ENCODE data around the gene TSPOAP1. TPM values are rescaled to one million over a fixed set of nuclear protein-coding genes. Genes with fewer than 3 reads are reported as not detected.

The TSPOAP1 gene
- total RNA-seq, 1 donor from 2014 or later: 0.79 TPM

DNA sequence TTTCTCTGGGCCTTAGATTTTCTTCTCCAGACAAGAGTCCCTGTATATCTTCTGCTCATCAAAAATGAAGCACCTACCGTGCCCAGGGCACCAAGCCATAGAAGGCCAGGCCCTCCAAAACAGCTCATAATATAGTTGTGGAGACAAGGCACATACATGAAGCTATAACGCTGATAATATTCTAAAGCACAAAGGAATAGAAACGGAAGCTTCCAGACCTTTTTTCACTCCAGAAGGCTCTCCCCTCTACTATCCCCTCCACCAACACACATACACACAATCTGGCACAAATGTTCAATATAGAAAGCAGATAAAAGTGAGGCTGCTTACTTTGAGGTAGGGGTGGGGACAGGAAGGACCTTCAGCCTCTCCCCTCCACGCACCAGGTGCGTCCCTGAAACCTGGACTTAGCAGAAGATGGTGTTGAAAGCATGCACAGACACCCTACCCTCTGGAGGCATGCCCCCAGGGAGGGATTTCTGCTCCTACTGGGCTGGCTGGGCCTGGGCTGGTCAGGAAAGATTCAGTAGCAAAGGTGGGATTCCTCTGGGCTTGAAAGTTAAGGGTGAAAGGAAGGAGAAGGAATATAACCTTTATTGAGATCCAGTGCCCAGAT is 37.5 kb upstream of the TSPOAP1 start:
- Mint-ChIP-seq H3K9me3 (ENCODE audit: unreplicated experiment) (no peaks in the 10 kb centered on the region), H3K27ac (ENCODE audit: unreplicated experiment) (no peak overlapping the region), H3K4me3 (ENCODE audit: unreplicated experiment) (no peak overlapping the region), H3K4me1 (ENCODE audit: low read depth, unreplicated experiment) (peaks cover 4% of the 10 kb centered on the region), H3K27me3 (ENCODE audit: low read depth, unreplicated experiment) (peaks cover 12% of the 10 kb centered on the region), H3K36me3 (ENCODE audit: low read depth, unreplicated experiment) (no peaks in the 10 kb centered on the region)
- no peak overlapping the region for H3K27ac ChIP-seq (ENCODE audit: low read depth, low read length)
- DNase-seq (ENCODE audit: low read depth): no peak
- no peaks in the 10 kb centered on the region for H3K4me1 ChIP-seq (ENCODE audit: insufficient read depth, low read length)
- H3K9me3 ChIP-seq (ENCODE audit: insufficient read depth, low read depth, low read length): no peaks in the 10 kb centered on the region
- no peak overlapping the region for H3K9ac ChIP-seq (ENCODE audit: low read length)
- no peak overlapping the region for H3K4me3 ChIP-seq (ENCODE audit: insufficient read depth, low read depth, low read length)
- H2AFZ ChIP-seq (ENCODE audit: low read depth, low read length): no peak overlapping the region
- H3K4me2 ChIP-seq (ENCODE audit: low read length): no peak overlapping the region
- no peaks in the 10 kb centered on the region for H3K36me3 ChIP-seq (ENCODE audit: insufficient read depth, low read length)
- TF ChIP-seq EZH2 (IDR thresholded peaks at IDR 0.05; ENCODE audit: insufficient read depth, low read length): no peak
- TF ChIP-seq, protein P1, sequence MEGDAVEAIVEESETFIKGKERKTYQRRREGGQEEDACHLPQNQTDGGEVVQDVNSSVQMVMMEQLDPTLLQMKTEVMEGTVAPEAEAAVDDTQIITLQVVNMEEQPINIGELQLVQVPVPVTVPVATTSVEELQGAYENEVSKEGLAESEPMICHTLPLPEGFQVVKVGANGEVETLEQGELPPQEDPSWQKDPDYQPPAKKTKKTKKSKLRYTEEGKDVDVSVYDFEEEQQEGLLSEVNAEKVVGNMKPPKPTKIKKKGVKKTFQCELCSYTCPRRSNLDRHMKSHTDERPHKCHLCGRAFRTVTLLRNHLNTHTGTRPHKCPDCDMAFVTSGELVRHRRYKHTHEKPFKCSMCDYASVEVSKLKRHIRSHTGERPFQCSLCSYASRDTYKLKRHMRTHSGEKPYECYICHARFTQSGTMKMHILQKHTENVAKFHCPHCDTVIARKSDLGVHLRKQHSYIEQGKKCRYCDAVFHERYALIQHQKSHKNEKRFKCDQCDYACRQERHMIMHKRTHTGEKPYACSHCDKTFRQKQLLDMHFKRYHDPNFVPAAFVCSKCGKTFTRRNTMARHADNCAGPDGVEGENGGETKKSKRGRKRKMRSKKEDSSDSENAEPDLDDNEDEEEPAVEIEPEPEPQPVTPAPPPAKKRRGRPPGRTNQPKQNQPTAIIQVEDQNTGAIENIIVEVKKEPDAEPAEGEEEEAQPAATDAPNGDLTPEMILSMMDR (IDR thresholded peaks at IDR 0.05; ENCODE audit: insufficient read depth, low read depth, low read length): no peak
- H3K79me2 ChIP-seq (ENCODE audit: insufficient read depth, low read length): no peaks in the 10 kb centered on the region
- H4K20me1 ChIP-seq (ENCODE audit: insufficient read depth, low read length): no peaks in the 10 kb centered on the region
- FAIRE-seq: no peak
- H3K27me3 ChIP-seq (ENCODE audit: insufficient read depth, low read length): peaks cover 6% of the 10 kb centered on the region

DNA sequence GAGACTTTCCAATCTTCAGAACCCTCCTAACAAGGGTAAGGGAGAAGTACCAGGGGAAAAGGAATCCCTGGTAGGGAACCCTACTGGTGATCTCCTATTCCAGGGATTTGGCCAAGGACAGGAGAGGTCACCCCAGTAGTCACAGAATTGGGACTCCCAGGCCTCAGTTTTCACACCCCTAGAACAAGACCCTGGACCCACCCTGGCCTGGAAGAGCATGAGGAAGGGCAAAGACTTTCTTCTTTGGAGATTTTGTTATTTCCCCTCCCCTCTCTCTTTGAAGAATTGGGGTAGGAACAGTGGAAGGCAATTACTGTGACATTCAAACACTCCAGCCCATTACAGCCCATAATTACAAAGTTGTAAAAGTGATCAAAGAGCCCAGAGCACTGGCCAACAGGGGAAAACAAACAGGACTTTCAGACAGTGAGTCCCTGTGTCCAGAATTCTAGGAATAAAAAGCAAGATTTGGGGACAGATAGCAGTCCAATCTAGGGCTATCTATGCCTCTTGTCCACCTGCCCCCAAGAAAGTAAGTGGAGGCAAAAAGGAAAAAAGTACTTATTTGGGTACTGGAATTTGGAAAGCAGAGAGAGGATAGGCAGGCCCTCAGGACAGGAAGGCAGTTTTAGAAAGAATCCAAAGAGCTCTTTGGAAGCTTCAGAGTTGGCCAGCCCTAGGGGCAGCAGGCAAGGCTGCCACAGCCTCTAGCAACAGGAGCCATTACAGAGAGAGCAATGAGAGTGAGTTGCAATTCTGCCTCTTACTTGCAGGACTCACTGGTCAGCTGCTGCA is 36.8 kb upstream of the TSPOAP1 start:
- H3K27me3 ChIP-seq (ENCODE audit: insufficient read depth, low read length): peaks cover 6% of the 10 kb centered on the region
- H3K4me2 ChIP-seq (ENCODE audit: low read length): no peak overlapping the region
- TF ChIP-seq, protein P1 (IDR thresholded peaks at IDR 0.05; ENCODE audit: insufficient read depth, low read depth, low read length): no peak
- TF ChIP-seq EZH2 (IDR thresholded peaks at IDR 0.05; ENCODE audit: insufficient read depth, low read length): no peak
- H3K4me3 ChIP-seq (ENCODE audit: insufficient read depth, low read depth, low read length): no peak overlapping the region
- no peaks in the 10 kb centered on the region for H3K4me1 ChIP-seq (ENCODE audit: insufficient read depth, low read length)
- Mint-ChIP-seq H3K27me3 (ENCODE audit: low read depth, unreplicated experiment) (peaks cover 10% of the 10 kb centered on the region), H3K9me3 (ENCODE audit: unreplicated experiment) (no peaks in the 10 kb centered on the region), H3K4me1 (ENCODE audit: low read depth, unreplicated experiment) (peaks cover 4% of the 10 kb centered on the region), H3K27ac (ENCODE audit: unreplicated experiment) (no peak overlapping the region), H3K4me3 (ENCODE audit: unreplicated experiment) (no peak overlapping the region), H3K36me3 (ENCODE audit: low read depth, unreplicated experiment) (no peaks in the 10 kb centered on the region)
- H4K20me1 ChIP-seq (ENCODE audit: insufficient read depth, low read length): no peaks in the 10 kb centered on the region
- H2AFZ ChIP-seq (ENCODE audit: low read depth, low read length): no peak overlapping the region
- H3K27ac ChIP-seq (ENCODE audit: low read depth, low read length): no peak overlapping the region
- FAIRE-seq (no peak), DNase-seq (ENCODE audit: low read depth) (no peak)
- no peak overlapping the region for H3K9ac ChIP-seq (ENCODE audit: low read length)
- no peaks in the 10 kb centered on the region for H3K36me3 ChIP-seq (ENCODE audit: insufficient read depth, low read length)
- no peaks in the 10 kb centered on the region for H3K79me2 ChIP-seq (ENCODE audit: insufficient read depth, low read length)
- no peaks in the 10 kb centered on the region for H3K9me3 ChIP-seq (ENCODE audit: insufficient read depth, low read depth, low read length)
